Suprapubic skin (tissue), 4 donors: ENCODE data around the gene EFCAB7. TPM values are rescaled to one million over a fixed set of nuclear protein-coding genes. Genes with fewer than 3 reads are reported as not detected.
A peak's percentile ranks its signal among the peaks of the same experiment; 100 is the strongest.

ENCODE experiments used
- DNase-seq, 2 donors: peaks; one replicate each; pipeline ENCODE4 v3.0.0-alpha.2; 2019; ENCODE audit warnings: low spot score in 2 of 2
- H3K27ac ChIP-seq: fragments of 200-600 bp; sonication (generic); one replicate; pipeline ENCODE4 v1.5.1; 2019
- H3K27me3 ChIP-seq: fragments of 200-600 bp; sonication (generic); one replicate; pipeline ENCODE4 v1.5.1; 2019
- H3K36me3 ChIP-seq: fragments of 200-600 bp; sonication (generic); one replicate; pipeline ENCODE4 v1.5.1; 2019
- H3K4me1 ChIP-seq: fragments of 200-600 bp; sonication (generic); one replicate; pipeline ENCODE4 v1.5.1; 2019
- H3K4me3 ChIP-seq: fragments of 200-600 bp; sonication (generic); one replicate; pipeline ENCODE4 v1.5.1; 2019; ENCODE audit warnings: mild to moderate bottlenecking
- H3K9me3 ChIP-seq: fragments of 200-600 bp; sonication (generic); one replicate; pipeline ENCODE4 v1.5.1; 2019
- EP300 ChIP-seq: sonication (generic); formaldehyde crosslinking; IDR thresholded peaks from one replicate; pipeline ENCODE4 v1.6.1; 2017; ENCODE audit warnings: antibody characterized with exemption
- POLR2A ChIP-seq, 2 donors: fragments of 450-650 bp; IDR thresholded peaks; one replicate each; pipeline ENCODE4 v1.6.1; 2017; ENCODE audit warnings: antibody characterized with exemption in 2 of 2, mild to moderate bottlenecking in 2 of 2, moderate library complexity in 2 of 2
- POLR2AphosphoS5 ChIP-seq, 3 donors: sonication (generic); formaldehyde crosslinking; IDR thresholded peaks; one replicate each; pipeline ENCODE4 v1.6.1; 2017; ENCODE audit warnings: antibody characterized with exemption in 3 of 3
- WGBS: methylation state at CpG from one replicate; pipeline ENCODE4 v1.1.5; 2018; 5-methylcytosine and 5-hydroxymethylcytosine counted together
- total RNA-seq, 4 donors: library from RNA; depleted of rRNA; stranded (reverse); fragments of >200 nt; gene quantifications; one replicate each; pipeline ENCODE4 v1.1.0, GENCODE V29; 2016
- TF ChIP-seq, protein P1 (sequence below), 2 donors: fragments of 200-600 bp in 1 of 2; fragments of 450-650 bp in 1 of 2; sonication (generic) in 1 of 2; IDR thresholded peaks; one replicate each; pipeline ENCODE4 v1.5.1; 2016 to 2019; ENCODE audit warnings: antibody characterized with exemption in 2 of 2, mild to moderate bottlenecking in 1 of 2, moderate library complexity in 1 of 2

The EFCAB7 gene
- total RNA-seq, 4 donors from 2014 or later = 2.8 to 14.1 (median 8.0) TPM

DNA sequence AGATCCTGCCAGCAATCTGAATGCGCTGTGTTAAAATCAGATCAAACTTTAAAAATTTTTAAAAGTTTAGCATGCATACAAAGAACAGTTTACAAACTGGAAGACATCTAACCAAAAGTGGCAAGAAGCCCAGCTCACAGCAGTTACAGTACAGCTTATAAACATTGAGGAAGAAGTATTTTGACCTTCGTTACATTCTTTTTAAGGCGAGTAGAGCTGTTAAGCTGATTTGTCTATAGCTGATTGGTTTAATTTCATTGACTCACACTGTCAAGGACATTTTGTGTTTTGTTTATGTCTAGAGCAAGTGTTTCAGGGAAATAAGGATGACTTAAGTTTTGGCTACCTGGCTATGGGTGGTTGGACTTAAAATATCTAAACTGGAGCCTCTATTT lies 66.8 kb downstream of the EFCAB7 start:
- H3K4me1 ChIP-seq = peaks cover 9% of the 10 kb centered on the region
- DNase-seq = no peak
- TF ChIP-seq POLR2A (IDR thresholded peaks at IDR 0.05) = no peak
- TF ChIP-seq POLR2AphosphoS5 (IDR thresholded peaks at IDR 0.05) = no peak
- TF ChIP-seq, protein P1, sequence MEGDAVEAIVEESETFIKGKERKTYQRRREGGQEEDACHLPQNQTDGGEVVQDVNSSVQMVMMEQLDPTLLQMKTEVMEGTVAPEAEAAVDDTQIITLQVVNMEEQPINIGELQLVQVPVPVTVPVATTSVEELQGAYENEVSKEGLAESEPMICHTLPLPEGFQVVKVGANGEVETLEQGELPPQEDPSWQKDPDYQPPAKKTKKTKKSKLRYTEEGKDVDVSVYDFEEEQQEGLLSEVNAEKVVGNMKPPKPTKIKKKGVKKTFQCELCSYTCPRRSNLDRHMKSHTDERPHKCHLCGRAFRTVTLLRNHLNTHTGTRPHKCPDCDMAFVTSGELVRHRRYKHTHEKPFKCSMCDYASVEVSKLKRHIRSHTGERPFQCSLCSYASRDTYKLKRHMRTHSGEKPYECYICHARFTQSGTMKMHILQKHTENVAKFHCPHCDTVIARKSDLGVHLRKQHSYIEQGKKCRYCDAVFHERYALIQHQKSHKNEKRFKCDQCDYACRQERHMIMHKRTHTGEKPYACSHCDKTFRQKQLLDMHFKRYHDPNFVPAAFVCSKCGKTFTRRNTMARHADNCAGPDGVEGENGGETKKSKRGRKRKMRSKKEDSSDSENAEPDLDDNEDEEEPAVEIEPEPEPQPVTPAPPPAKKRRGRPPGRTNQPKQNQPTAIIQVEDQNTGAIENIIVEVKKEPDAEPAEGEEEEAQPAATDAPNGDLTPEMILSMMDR (IDR thresholded peaks at IDR 0.05) = no peak
- TF ChIP-seq EP300 = no peak

DNA sequence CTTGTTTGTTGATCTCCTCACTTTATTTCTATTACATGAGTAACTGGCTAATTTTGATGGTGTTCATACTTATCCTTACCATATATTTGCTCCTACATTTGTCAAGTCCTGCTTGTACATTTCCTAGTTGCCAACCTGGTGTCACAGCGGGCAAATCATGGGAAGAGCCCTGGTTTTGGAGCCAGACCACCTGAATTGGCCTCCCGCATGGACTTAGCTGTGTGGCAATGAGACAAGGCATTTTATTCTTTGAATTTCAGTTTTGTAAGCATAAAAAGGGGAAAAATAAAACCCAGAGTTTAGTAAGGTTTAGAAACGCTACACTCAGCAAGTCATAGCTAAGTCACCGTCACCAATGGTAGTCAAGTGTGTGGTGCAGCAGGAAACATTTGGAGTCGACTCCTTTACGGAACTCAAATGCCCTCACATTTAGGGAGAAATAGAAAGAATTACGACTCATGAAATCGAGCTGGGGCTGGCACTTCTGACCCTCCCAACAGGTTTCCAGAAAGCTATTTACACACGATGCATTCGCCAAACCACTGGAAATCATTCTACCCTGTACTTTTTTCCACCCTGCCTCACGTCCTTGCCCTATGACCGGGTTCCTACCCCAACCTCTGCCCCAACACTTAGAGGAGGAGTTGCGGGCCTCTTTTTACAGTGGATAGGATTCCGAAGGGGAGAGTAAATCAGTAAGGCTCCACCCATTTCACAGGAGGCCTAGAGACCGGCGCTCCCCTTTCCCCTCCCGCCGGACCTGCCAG lies 69.4 kb downstream of the EFCAB7 start:
- Histone ChIP-seq H3K9me3 (no peaks in the 10 kb centered on the region), H3K27ac (peak overlapping the region; percentile 92), H3K27me3 (no peaks in the 10 kb centered on the region), H3K4me3 (peak overlapping the region; percentile 77), H3K36me3 (no peaks in the 10 kb centered on the region), H3K4me1 (peaks cover 9% of the 10 kb centered on the region)
- no peak for DNase-seq
- no peak for TF ChIP-seq EP300
- TF ChIP-seq POLR2AphosphoS5 (IDR thresholded peaks at IDR 0.05) = no peak
- TF ChIP-seq POLR2A (IDR thresholded peaks at IDR 0.05) = no peak
- TF ChIP-seq, protein P1 (IDR thresholded peaks at IDR 0.05) = no peak
- 24% methylated on average over 18 of the region's 18 CpGs for WGBS

More for the DNA sequence above, 66.8 kb downstream of the EFCAB7 start:
- Histone ChIP-seq H3K27ac (no peak overlapping the region), H3K9me3 (no peaks in the 10 kb centered on the region), H3K27me3 (no peaks in the 10 kb centered on the region), H3K4me3 (no peak overlapping the region), H3K36me3 (no peaks in the 10 kb centered on the region)
- 67% methylated on average over 3 of the region's 3 CpGs for WGBS

DNA sequence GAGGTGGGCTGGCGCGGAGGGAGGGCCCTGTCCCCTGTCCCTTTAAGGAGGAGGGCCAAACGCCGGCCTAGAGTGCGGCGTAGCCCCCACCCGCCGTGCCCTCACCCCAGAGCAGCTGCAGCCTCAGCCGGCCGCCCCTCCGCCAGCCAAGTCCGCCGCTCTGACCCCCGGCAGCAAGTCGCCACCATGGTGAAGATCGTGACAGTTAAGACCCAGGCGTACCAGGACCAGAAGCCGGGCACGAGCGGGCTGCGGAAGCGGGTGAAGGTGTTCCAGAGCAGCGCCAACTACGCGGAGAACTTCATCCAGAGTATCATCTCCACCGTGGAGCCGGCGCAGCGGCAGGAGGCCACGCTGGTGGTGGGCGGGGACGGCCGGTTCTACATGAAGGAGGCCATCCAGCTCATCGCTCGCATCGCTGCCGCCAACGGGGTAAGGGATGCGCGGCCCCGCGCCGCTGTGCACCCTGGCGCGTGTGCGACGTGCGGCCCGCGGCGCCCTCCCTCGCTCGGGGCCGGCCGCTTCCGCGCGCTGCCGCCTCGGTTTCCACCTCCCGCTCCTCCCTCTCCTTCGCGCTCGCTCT lies 70.1 kb downstream of the EFCAB7 start, which contains the start of gene PGM1:
PGM1 (plus strand) TSS at position 109 of the 583 bp plus-strand sequence; CDS start at position 187, 78 bp downstream.
- TF ChIP-seq POLR2AphosphoS5 (IDR thresholded peaks at IDR 0.05) (peak in 1 of 3 donors; percentile 6), POLR2A (IDR thresholded peaks at IDR 0.05) (peak in 1 of 2 donors; percentile 17), EP300 (no peak)
- TF ChIP-seq, protein P1 (IDR thresholded peaks at IDR 0.05) = no peak
- H3K36me3 ChIP-seq = no peaks in the 10 kb centered on the region
- DNase-seq = peak; percentile 87 to 90
- H3K4me3 ChIP-seq = peak within 1 kb of the TSS; percentile 77
- WGBS = 0% methylated on average over 14 of the region's 64 CpGs
- peak within 1 kb of the TSS; percentile 92 for H3K27ac ChIP-seq
- H3K9me3 ChIP-seq = no peaks in the 10 kb centered on the region
- peaks cover 9% of the 10 kb centered on the region for H3K4me1 ChIP-seq
- no peaks in the 10 kb centered on the region for H3K27me3 ChIP-seq

DNA sequence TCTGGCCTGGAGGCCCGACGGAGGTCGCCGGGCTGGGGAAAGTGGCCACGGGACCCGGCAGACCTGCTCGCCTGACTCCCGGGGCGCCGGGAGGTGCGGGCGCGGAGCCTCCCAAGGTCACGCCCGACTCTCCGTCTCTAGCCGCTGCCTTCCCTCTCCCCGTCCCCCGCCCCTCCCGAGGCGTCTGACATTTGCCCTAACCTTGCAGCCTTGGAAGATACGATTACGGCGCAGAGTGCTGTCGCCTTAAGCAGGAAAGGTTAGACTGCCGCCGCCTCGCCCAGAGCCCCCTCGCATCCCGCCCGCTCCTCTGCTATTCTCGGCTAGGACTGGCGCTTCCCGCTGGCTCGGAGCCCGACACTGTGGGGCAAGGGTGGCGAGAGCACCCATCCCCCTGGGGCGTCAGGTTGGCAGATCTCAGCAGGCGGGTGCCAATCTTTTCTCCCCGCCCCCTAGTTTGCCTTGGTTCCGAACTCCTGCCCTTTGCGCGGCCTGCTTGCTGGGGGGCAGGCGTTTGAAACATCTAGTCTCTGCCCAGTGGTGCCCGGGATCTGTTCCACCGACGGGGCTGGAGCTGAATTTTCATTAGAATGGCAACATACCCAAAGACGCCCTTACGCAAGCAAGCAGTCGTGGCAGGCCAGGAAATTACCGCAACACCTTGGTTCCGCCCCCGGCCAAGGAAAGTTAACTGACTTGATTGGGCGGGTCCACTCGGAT lies 70.7 kb downstream of the EFCAB7 start:
- H3K4me1 ChIP-seq = peaks cover 9% of the 10 kb centered on the region
- 8% methylated on average over 23 of the region's 55 CpGs for WGBS
- no peaks in the 10 kb centered on the region for H3K36me3 ChIP-seq
- TF ChIP-seq, protein P1 (IDR thresholded peaks at IDR 0.05) = no peak
- TF ChIP-seq POLR2A (IDR thresholded peaks at IDR 0.05) = peak in 1 of 2 donors; percentile 28
- H3K9me3 ChIP-seq = no peaks in the 10 kb centered on the region
- H3K27me3 ChIP-seq = no peaks in the 10 kb centered on the region
- peak overlapping the region; percentile 92 for H3K27ac ChIP-seq
- DNase-seq = peak; percentile 87 to 90
- peak overlapping the region; percentile 77 for H3K4me3 ChIP-seq

DNA sequence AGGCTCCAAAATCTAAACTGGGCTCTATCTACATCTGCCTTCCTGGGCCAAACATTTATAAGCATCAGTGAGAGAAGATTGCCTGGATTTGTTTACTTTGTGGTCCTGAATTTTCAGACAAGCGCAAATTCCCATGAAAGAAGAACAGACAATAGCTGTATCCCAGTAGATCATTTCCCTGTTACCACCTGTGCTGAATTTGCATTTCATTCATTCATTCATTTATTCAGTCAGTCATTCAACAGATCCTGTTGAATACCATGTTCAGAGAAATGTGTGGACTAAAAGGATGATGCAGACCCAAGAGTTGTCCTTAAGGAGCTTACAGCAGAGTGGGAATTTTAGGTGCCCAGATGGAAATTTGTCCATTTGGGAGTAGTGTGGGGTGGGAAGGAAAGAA lies 72.1 kb downstream of the EFCAB7 start:
- DNase-seq = no peak
- no peak overlapping the region for H3K4me3 ChIP-seq
- no peak overlapping the region for H3K27ac ChIP-seq
- no peaks in the 10 kb centered on the region for H3K27me3 ChIP-seq
- no peak for TF ChIP-seq EP300
- TF ChIP-seq POLR2AphosphoS5 (IDR thresholded peaks at IDR 0.05) = no peak
- TF ChIP-seq, protein P1 (IDR thresholded peaks at IDR 0.05) = no peak
- TF ChIP-seq POLR2A (IDR thresholded peaks at IDR 0.05) = no peak
- H3K9me3 ChIP-seq = no peaks in the 10 kb centered on the region
- no peaks in the 10 kb centered on the region for H3K36me3 ChIP-seq
- 100% methylated on average over 1 of the region's 1 CpG for WGBS
- H3K4me1 ChIP-seq = peaks cover 9% of the 10 kb centered on the region
